ENCODE measurements around the gene KATNB1.

GRCh38 chr16:57805176-57805575 is 69.6 kb downstream of the KATNB1 start:
- TF ChIP-seq CTCF (IDR thresholded peaks at IDR 0.05) (no peak), POLR2A (IDR thresholded peaks at IDR 0.05) (no peak)

All from thyroid gland (tissue), 4 donors.